ENCODE data around the gene MAGI2.

MAGI2 gene

DNA sequence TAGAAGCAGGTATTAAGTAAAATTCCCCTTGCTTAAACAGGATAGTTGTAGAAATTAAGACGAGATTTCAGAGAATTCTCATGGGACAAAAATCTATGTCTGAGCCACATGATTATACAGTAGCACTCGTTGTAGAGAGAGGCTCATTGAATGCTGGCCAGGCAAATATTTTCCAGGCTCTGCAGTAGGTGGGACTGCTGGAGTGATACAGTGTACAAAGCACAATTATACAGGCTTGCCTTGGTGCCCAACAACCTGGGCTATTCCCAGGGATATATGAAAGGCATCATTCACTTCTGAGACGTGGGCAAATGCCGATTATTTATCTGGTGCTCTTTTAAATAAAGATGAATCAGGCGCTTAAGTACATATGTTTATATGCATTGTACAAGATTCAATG is 1274.3 kb downstream of the MAGI2 start:
- Histone ChIP-seq H3K27me3 (ENCODE audit: insufficient read depth, poor library complexity, severe bottlenecking) (no peaks in the 10 kb centered on the region), H3K27ac (ENCODE audit: poor library complexity, severe bottlenecking) (no peak overlapping the region), H3K9me3 (ENCODE audit: severe bottlenecking) (no peaks in the 10 kb centered on the region), H3K36me3 (ENCODE audit: low read depth) (no peaks in the 10 kb centered on the region), H3K4me1 (ENCODE audit: insufficient read depth, poor library complexity, severe bottlenecking) (no peaks in the 10 kb centered on the region), H3K4me3 (ENCODE audit: severe bottlenecking) (no peak overlapping the region)
- ATAC-seq (ENCODE audit: low read depth) (no peak), DNase-seq (ENCODE audit: low spot score) (no peak)
- TF ChIP-seq, protein P1, sequence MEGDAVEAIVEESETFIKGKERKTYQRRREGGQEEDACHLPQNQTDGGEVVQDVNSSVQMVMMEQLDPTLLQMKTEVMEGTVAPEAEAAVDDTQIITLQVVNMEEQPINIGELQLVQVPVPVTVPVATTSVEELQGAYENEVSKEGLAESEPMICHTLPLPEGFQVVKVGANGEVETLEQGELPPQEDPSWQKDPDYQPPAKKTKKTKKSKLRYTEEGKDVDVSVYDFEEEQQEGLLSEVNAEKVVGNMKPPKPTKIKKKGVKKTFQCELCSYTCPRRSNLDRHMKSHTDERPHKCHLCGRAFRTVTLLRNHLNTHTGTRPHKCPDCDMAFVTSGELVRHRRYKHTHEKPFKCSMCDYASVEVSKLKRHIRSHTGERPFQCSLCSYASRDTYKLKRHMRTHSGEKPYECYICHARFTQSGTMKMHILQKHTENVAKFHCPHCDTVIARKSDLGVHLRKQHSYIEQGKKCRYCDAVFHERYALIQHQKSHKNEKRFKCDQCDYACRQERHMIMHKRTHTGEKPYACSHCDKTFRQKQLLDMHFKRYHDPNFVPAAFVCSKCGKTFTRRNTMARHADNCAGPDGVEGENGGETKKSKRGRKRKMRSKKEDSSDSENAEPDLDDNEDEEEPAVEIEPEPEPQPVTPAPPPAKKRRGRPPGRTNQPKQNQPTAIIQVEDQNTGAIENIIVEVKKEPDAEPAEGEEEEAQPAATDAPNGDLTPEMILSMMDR (IDR thresholded peaks at IDR 0.05; ENCODE audit: poor library complexity, severe bottlenecking) = no peak

DNA sequence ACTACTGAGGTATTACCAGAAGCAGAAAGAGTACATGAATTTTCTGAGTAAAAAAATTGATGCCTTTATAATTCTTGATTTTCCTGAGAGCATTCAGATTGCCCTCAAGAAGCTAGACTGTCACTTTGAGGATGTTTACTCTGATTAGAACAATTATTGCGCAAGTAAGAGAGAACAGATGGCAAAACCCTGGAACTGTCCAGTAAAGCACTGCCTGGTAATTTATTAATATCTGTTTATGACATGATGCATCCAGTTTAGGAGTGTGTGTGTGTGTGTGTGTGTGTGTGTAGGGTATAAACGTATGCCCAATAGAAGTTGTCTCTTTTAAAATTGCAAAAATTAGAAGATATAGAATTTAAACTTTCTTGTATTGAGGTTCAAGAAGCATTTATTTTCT is 1275.1 kb downstream of the MAGI2 start:
- no peak for ATAC-seq (ENCODE audit: low read depth)
- no peaks in the 10 kb centered on the region for H3K36me3 ChIP-seq (ENCODE audit: low read depth)
- no peak overlapping the region for H3K27ac ChIP-seq (ENCODE audit: poor library complexity, severe bottlenecking)
- H3K4me3 ChIP-seq (ENCODE audit: severe bottlenecking) = no peak overlapping the region
- DNase-seq (ENCODE audit: low spot score) = no peak
- H3K27me3 ChIP-seq (ENCODE audit: insufficient read depth, poor library complexity, severe bottlenecking) = peaks cover 4% of the 10 kb centered on the region
- no peaks in the 10 kb centered on the region for H3K9me3 ChIP-seq (ENCODE audit: severe bottlenecking)
- H3K4me1 ChIP-seq (ENCODE audit: insufficient read depth, poor library complexity, severe bottlenecking) = no peaks in the 10 kb centered on the region
- TF ChIP-seq, protein P1 (IDR thresholded peaks at IDR 0.05; ENCODE audit: poor library complexity, severe bottlenecking) = no peak

DNA sequence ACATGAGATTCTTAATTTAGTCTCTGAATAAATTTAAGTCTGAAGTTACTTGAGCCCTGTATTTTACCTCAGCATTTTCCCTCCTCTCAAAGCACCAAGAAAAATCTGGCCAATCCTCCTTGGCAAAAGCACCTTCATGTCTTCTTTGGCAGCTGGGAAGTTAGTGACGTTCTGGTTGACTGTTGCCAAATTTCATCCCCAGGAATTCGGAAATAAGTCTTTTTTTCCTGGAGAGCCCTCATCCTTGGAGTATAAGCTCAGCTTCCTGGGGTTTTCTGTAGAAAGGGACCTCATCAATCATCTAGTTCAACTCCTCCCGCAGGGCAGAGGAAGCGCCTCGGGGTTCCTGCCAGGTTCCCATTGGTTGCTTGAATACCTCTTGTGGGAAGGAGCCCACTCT is 1277.3 kb downstream of the MAGI2 start:
- no peaks in the 10 kb centered on the region for H3K4me1 ChIP-seq (ENCODE audit: insufficient read depth, poor library complexity, severe bottlenecking)
- no peak for ATAC-seq (ENCODE audit: low read depth)
- TF ChIP-seq, protein P1 (IDR thresholded peaks at IDR 0.05; ENCODE audit: poor library complexity, severe bottlenecking) = no peak
- no peaks in the 10 kb centered on the region for H3K36me3 ChIP-seq (ENCODE audit: low read depth)
- no peaks in the 10 kb centered on the region for H3K9me3 ChIP-seq (ENCODE audit: severe bottlenecking)
- peaks cover 6% of the 10 kb centered on the region for H3K27me3 ChIP-seq (ENCODE audit: insufficient read depth, poor library complexity, severe bottlenecking)
- no peak overlapping the region for H3K4me3 ChIP-seq (ENCODE audit: severe bottlenecking)
- DNase-seq (ENCODE audit: low spot score) = no peak
- no peak overlapping the region for H3K27ac ChIP-seq (ENCODE audit: poor library complexity, severe bottlenecking)

DNA sequence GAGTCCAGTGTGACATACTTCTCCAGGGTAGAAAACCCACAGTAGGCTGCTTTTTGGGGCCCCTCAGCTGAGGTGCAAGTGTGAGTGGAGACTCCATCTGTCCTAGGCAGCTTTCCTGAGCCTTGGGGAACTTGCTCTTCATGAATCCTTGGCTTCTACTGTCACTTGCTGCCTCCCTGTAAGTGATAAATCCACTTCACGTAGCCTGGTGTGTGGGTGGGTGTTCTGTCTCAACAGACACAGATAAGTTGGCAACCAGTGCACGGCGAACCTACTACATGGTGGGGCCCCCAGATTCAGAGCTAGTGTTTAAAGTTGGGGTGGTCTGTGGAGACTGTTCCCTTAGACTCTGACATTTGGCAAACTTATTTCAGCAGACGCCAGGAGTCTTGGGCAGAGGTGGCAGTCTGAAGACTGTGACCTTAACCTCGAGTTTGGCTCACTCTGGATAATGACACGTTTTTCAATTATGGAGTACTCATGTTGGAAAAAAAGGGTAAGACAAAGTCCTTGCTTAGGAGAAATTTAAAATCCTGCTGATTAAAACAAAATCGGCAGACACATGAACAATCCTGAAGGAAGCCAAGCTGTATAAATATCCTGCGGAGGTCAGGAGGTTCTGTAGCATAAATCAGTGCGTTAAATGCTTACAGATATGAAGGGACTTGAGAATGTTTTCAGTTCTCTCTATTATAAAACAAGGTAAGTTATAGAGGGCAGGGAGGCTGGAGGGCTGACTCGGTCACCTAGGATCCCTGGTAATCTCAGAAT is 1278.0 kb downstream of the MAGI2 start:
- DNase-seq (ENCODE audit: low spot score) (no peak), ATAC-seq (ENCODE audit: low read depth) (no peak)
- Histone ChIP-seq H3K27ac (ENCODE audit: poor library complexity, severe bottlenecking) (no peak overlapping the region), H3K36me3 (ENCODE audit: low read depth) (no peaks in the 10 kb centered on the region), H3K4me3 (ENCODE audit: severe bottlenecking) (no peak overlapping the region), H3K27me3 (ENCODE audit: insufficient read depth, poor library complexity, severe bottlenecking) (peaks cover 6% of the 10 kb centered on the region), H3K9me3 (ENCODE audit: severe bottlenecking) (no peaks in the 10 kb centered on the region), H3K4me1 (ENCODE audit: insufficient read depth, poor library complexity, severe bottlenecking) (no peaks in the 10 kb centered on the region)
- TF ChIP-seq, protein P1 (IDR thresholded peaks at IDR 0.05; ENCODE audit: poor library complexity, severe bottlenecking) = no peak

DNA sequence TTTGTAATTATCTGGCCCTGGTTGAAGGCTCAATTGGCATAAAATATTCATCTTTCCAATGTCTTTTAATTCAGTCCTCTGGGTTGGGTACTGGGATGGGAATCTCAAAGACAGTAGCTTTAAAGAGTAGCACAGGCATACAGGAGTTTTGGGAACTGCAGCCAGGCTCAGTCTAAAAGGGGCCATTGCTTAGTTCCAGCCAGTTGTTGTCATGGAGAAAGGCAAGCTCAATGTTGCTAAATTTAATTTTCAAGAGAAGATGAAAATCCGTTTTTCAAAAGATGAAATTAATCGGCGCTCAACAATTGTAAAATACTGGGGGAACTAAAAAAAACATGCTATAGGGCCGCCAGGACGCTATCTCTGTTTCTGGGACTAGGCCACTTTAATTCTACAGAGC is 1279.8 kb downstream of the MAGI2 start:
- TF ChIP-seq, protein P1 (IDR thresholded peaks at IDR 0.05; ENCODE audit: poor library complexity, severe bottlenecking) = no peak
- no peak overlapping the region for H3K4me3 ChIP-seq (ENCODE audit: severe bottlenecking)

More for the DNA sequence above, 1279.8 kb downstream of the MAGI2 start:
- Histone ChIP-seq H3K27me3 (ENCODE audit: insufficient read depth, poor library complexity, severe bottlenecking) (peaks cover 6% of the 10 kb centered on the region), H3K36me3 (ENCODE audit: low read depth) (no peaks in the 10 kb centered on the region), H3K4me1 (ENCODE audit: insufficient read depth, poor library complexity, severe bottlenecking) (no peaks in the 10 kb centered on the region), H3K9me3 (ENCODE audit: severe bottlenecking) (no peaks in the 10 kb centered on the region), H3K27ac (ENCODE audit: poor library complexity, severe bottlenecking) (no peak overlapping the region)
- no peak for ATAC-seq (ENCODE audit: low read depth)
- no peak for DNase-seq (ENCODE audit: low spot score)
